ENCODE measurements around the gene ANTXR2. TPM values are rescaled to one million over a fixed set of nuclear protein-coding genes. Genes with fewer than 3 reads are reported as not detected.

Gene ANTXR2
- total RNA-seq, 2 experiments from 2014 or later: 15.3 to 16.7 TPM

- Mint-ChIP-seq H3K27me3 (no peaks in the 10 kb centered on the region), H3K9me3 (no peaks in the 10 kb centered on the region), H3K4me1 (ENCODE audit: low read depth) (peaks cover 11% of the 10 kb centered on the region), H3K27ac (no peak overlapping the region), H3K4me3 (no peak overlapping the region), H3K36me3 (ENCODE audit: low read depth) (peaks cover 24% of the 10 kb centered on the region)
- no peaks in the 10 kb centered on the region for H3K4me1 ChIP-seq (ENCODE audit: insufficient read depth, low read length)
- H3K4me3 ChIP-seq (ENCODE audit: low read length): no peak overlapping the region
- no peaks in the 10 kb centered on the region for H3K9me3 ChIP-seq (ENCODE audit: control insufficient read depth in 1 of 2, insufficient read depth in 1 of 2, low read length in 2 of 2)
- H3K36me3 ChIP-seq (ENCODE audit: insufficient read depth, low read length): no peaks in the 10 kb centered on the region
- ATAC-seq (ENCODE audit: poor library complexity): no peak
- intact Hi-C loops (cut with DNase I, micrococcal nuclease): no loop called here
- ChIA-PET CTCF (no interaction called here), POLR2A (no interaction called here)
- no peak for TF ChIP-seq CTCF (IDR thresholded peaks at IDR 0.05)
- no peaks in the 10 kb centered on the region for H3K27me3 ChIP-seq (ENCODE audit: control insufficient read depth in 1 of 2, insufficient read depth in 2 of 2, low read length in 2 of 2)
- H3K27ac ChIP-seq (ENCODE audit: low read depth in 1 of 2, low read length in 2 of 2): no peak overlapping the region
- no peak for DNase-seq
Measured at GRCh38 chr4:79948739-79949138, 124.3 kb downstream of the ANTXR2 start.

- ATAC-seq (ENCODE audit: poor library complexity) (no peak), DNase-seq (no peak)
- Mint-ChIP-seq H3K36me3 (ENCODE audit: low read depth) (peaks cover 24% of the 10 kb centered on the region), H3K4me1 (ENCODE audit: low read depth) (peaks cover 11% of the 10 kb centered on the region), H3K9me3 (no peaks in the 10 kb centered on the region), H3K4me3 (no peak overlapping the region), H3K27ac (no peak overlapping the region), H3K27me3 (no peaks in the 10 kb centered on the region)
- no peak overlapping the region for H3K27ac ChIP-seq (ENCODE audit: low read depth in 1 of 2, low read length in 2 of 2)
- H3K9me3 ChIP-seq (ENCODE audit: control insufficient read depth in 1 of 2, insufficient read depth in 1 of 2, low read length in 2 of 2): no peaks in the 10 kb centered on the region
- H3K4me1 ChIP-seq (ENCODE audit: insufficient read depth, low read length): no peaks in the 10 kb centered on the region
- H3K4me3 ChIP-seq (ENCODE audit: low read length): no peak overlapping the region
- H3K36me3 ChIP-seq (ENCODE audit: insufficient read depth, low read length): no peaks in the 10 kb centered on the region
- intact Hi-C loops (cut with DNase I, micrococcal nuclease): no loop called here
- H3K27me3 ChIP-seq (ENCODE audit: control insufficient read depth in 1 of 2, insufficient read depth in 2 of 2, low read length in 2 of 2): no peaks in the 10 kb centered on the region
- ChIA-PET POLR2A (no interaction called here), CTCF (no interaction called here)
- TF ChIP-seq CTCF (IDR thresholded peaks at IDR 0.05): no peak
Measured at GRCh38 chr4:79948261-79948660, 124.8 kb downstream of the ANTXR2 start.

GRCh38 chr4:79947386-79947785 lies 125.6 kb downstream of the ANTXR2 start:
- H3K4me1 Mint-ChIP-seq (ENCODE audit: low read depth): peaks cover 11% of the 10 kb centered on the region
- H3K4me1 ChIP-seq (ENCODE audit: insufficient read depth, low read length): no peaks in the 10 kb centered on the region
- no peak overlapping the region for H3K27ac ChIP-seq (ENCODE audit: low read depth in 1 of 2, low read length in 2 of 2)
- TF ChIP-seq CTCF (IDR thresholded peaks at IDR 0.05): no peak
- no peaks in the 10 kb centered on the region for H3K9me3 Mint-ChIP-seq
- H3K27me3 ChIP-seq (ENCODE audit: control insufficient read depth in 1 of 2, insufficient read depth in 2 of 2, low read length in 2 of 2): no peaks in the 10 kb centered on the region
- H3K4me3 ChIP-seq (ENCODE audit: low read length): no peak overlapping the region
- no peak overlapping the region for H3K4me3 Mint-ChIP-seq
- H3K36me3 ChIP-seq (ENCODE audit: insufficient read depth, low read length): no peaks in the 10 kb centered on the region
- ChIA-PET CTCF (no interaction called here), POLR2A (no interaction called here)
- H3K9me3 ChIP-seq (ENCODE audit: control insufficient read depth in 1 of 2, insufficient read depth in 1 of 2, low read length in 2 of 2): no peaks in the 10 kb centered on the region
- H3K36me3 Mint-ChIP-seq (ENCODE audit: low read depth): peaks cover 24% of the 10 kb centered on the region
- H3K27ac Mint-ChIP-seq: no peak overlapping the region
- ATAC-seq (ENCODE audit: poor library complexity) (no peak), DNase-seq (no peak)
- H3K27me3 Mint-ChIP-seq: no peaks in the 10 kb centered on the region
- intact Hi-C loops (cut with DNase I, micrococcal nuclease): no loop called here

Measured in CD4-positive, alpha-beta T cell (primary cell).